Testis (tissue), 2 donors: Measurements from ENCODE around the gene TSHZ3.

Experiments used
- POLR2A ChIP-seq: fragments of 450-650 bp; IDR thresholded peaks from one replicate; pipeline ENCODE4 v1.6.1; 2017; ENCODE audit warnings: antibody characterized with exemption, mild to moderate bottlenecking, moderate library complexity
- TF ChIP-seq, protein P1 (sequence below), 3 experiments: fragments of 450-650 bp in 2 of 3; fragments of 200-600 bp in 1 of 3; sonication (generic) in 1 of 3; IDR thresholded peaks; one replicate each; pipeline ENCODE4 v1.5.1; 2016 to 2019; ENCODE audit warnings: antibody characterized with exemption in 3 of 3, mild to moderate bottlenecking in 2 of 3, moderate library complexity in 1 of 3

DNA sequence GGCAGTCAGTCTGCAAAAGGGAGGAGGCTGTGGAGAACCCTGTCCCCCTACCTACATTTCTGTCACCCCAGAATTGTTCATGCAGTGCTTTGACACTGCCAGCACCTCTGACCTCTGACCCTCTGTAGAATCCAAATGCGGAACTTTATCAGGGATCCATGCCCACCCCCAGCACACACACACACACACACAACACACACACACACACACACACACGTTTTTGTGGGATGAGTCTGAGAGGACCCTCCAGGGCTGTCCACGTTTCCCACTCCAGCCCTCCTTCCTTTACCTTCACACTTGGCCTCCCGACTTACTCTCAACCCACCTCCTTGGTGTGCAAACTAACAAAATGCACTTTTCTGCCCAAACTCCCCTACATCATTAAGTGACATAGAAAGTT, 42.3 kb upstream of the TSHZ3 start:
- TF ChIP-seq, protein P1, sequence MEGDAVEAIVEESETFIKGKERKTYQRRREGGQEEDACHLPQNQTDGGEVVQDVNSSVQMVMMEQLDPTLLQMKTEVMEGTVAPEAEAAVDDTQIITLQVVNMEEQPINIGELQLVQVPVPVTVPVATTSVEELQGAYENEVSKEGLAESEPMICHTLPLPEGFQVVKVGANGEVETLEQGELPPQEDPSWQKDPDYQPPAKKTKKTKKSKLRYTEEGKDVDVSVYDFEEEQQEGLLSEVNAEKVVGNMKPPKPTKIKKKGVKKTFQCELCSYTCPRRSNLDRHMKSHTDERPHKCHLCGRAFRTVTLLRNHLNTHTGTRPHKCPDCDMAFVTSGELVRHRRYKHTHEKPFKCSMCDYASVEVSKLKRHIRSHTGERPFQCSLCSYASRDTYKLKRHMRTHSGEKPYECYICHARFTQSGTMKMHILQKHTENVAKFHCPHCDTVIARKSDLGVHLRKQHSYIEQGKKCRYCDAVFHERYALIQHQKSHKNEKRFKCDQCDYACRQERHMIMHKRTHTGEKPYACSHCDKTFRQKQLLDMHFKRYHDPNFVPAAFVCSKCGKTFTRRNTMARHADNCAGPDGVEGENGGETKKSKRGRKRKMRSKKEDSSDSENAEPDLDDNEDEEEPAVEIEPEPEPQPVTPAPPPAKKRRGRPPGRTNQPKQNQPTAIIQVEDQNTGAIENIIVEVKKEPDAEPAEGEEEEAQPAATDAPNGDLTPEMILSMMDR (IDR thresholded peaks at IDR 0.05), result no peak
- no peak for TF ChIP-seq POLR2A
